Smooth muscle cell (in vitro differentiated cells): ENCODE measurements around the gene ITFG1. TPM values are rescaled to one million over a fixed set of nuclear protein-coding genes. Genes with fewer than 3 reads are reported as not detected.
"Not testable (repeated sequence)": the region's sequence is repeated elsewhere in the genome, so short reads cannot be mapped to it uniquely, and the experiment has no call there.

ENCODE experiments used
- DNase-seq: peaks from one replicate; lab custom pipeline; 2025; ENCODE audit not compliant: unreplicated experiment; lab: John Stamatoyannopoulos, UW
- H2AFZ ChIP-seq: fragments of 200-600 bp; sonication (generic); 2 replicates; pipeline ENCODE4 v1.6.0; 2016; ENCODE audit warnings: antibody characterized with exemption, low read depth, mild to moderate bottlenecking
- H3F3A ChIP-seq: fragments of 200-600 bp; sonication (generic); 2 replicates; pipeline ENCODE4 v1.6.0; 2017; ENCODE audit warnings: antibody characterized with exemption, low read depth
- H3K27ac ChIP-seq: fragments of 200-600 bp; sonication (generic); 2 replicates; pipeline ENCODE4 v1.5.1; 2016; ENCODE audit warnings: low read depth, mild to moderate bottlenecking
- H3K27me3 ChIP-seq: fragments of 200-600 bp; sonication (generic); 2 replicates; pipeline ENCODE4 v1.6.1; 2016; ENCODE audit warnings: low read depth, mild to moderate bottlenecking
- H3K36me3 ChIP-seq: fragments of 200-600 bp; sonication (generic); 2 replicates; pipeline ENCODE4 v1.5.1; 2016; ENCODE audit warnings: low read depth
- H3K4me1 ChIP-seq: fragments of 200-600 bp; sonication (generic); 2 replicates; pipeline ENCODE4 v1.5.1; 2016; ENCODE audit warnings: low read depth
- H3K4me2 ChIP-seq: fragments of 200-600 bp; sonication (generic); 2 replicates; pipeline ENCODE4 v1.6.0; 2016; ENCODE audit warnings: mild to moderate bottlenecking
- H3K4me3 ChIP-seq: fragments of 200-600 bp; sonication (generic); 2 replicates; pipeline ENCODE4 v1.5.1; 2016; ENCODE audit warnings: mild to moderate bottlenecking
- H3K79me2 ChIP-seq: fragments of 200-600 bp; sonication (generic); 2 replicates; pipeline ENCODE4 v1.6.0; 2016; ENCODE audit warnings: low read depth, mild to moderate bottlenecking
- H3K9ac ChIP-seq: fragments of 200-600 bp; sonication (generic); 2 replicates; pipeline ENCODE4 v1.6.0; 2016; ENCODE audit warnings: low read depth
- H3K9me3 ChIP-seq: fragments of 200-600 bp; sonication (generic); replicated peaks from 2 replicates; pipeline ENCODE4 v1.5.1; 2016; ENCODE audit warnings: low read depth
- H4K20me1 ChIP-seq: fragments of 200-600 bp; sonication (generic); 2 replicates; pipeline ENCODE4 v1.6.0; 2016; ENCODE audit warnings: low read depth
- WGBS: methylation state at CpG from one replicate; pipeline ENCODE4 v1.1.7; 2016; ENCODE audit warnings: low lambda C conversion rate; 5-methylcytosine and 5-hydroxymethylcytosine counted together
- polyA plus RNA-seq: library from polyadenylated mRNA; unstranded; fragments of >200 nt; fragmentation: Nextera tagmentation; extraction: Ambion mirVana; gene quantifications from 2 replicates; pipeline ENCODE4 v1.2.1, GENCODE V29; 2016
- total RNA-seq: library from RNA; depleted of rRNA; stranded (reverse); fragments of >200 nt; gene quantifications from 2 replicates; pipeline ENCODE4 v1.2.3, GENCODE V29; 2014
- TF ChIP-seq, protein P1 (sequence below): fragments of 200-600 bp; sonication (generic); IDR thresholded peaks from 2 replicates; pipeline ENCODE4 v1.5.1; 2017; ENCODE audit warnings: borderline replicate concordance, mild to moderate bottlenecking, antibody characterized with exemption; ENCODE audit not compliant: insufficient read depth, poor library complexity, severe bottlenecking

ITFG1 gene
- total and polyA plus RNA-seq, 2 experiments from 2014 or later: 75.2 to 100 TPM

DNA sequence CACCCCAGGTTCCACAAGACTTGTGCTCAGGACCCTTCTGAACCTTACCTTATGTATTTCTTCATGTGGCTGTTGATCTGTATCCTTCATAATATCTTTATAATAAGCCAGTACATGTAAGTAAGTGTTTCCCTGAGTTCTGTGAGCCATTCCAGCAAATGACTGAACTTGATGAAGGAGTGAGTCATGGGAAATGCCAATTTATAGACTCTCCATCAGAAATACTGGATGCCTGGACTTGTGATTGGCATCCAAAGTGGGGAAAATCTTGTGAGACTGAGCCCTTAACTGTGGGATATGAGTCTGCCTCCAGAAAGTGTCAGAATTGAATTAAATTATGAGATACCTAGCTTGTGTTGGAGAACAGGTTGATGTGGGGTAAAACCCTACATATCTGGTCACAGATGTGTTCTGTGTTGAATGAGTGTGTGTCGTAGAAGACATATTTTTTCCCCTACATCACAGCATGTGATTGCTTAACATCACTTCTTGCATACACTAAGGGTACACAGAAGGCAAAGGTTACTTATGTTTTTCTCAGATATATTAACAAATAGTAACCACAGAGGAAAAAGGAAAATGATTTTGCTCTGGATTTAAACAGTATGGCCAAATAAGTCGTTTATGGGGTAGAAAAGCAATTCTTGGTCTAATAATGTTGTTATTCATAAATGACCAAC is 247.0 kb downstream of the ITFG1 start:
- Histone ChIP-seq H3K4me3 (no peak overlapping the region), H3K4me1 (no peaks in the 10 kb centered on the region), H3K79me2 (no peaks in the 10 kb centered on the region), H3K9me3 (no peaks in the 10 kb centered on the region), H3K27ac (no peak overlapping the region), H3F3A (no peaks in the 10 kb centered on the region), H4K20me1 (no peaks in the 10 kb centered on the region), H3K9ac (no peak overlapping the region), H3K36me3 (no peaks in the 10 kb centered on the region), H3K27me3 (no peaks in the 10 kb centered on the region), H3K4me2 (no peak overlapping the region), H2AFZ (no peak overlapping the region)
- no peak for DNase-seq
- WGBS: 93% methylated on average over 2 of the region's 2 CpGs
- TF ChIP-seq, protein P1, sequence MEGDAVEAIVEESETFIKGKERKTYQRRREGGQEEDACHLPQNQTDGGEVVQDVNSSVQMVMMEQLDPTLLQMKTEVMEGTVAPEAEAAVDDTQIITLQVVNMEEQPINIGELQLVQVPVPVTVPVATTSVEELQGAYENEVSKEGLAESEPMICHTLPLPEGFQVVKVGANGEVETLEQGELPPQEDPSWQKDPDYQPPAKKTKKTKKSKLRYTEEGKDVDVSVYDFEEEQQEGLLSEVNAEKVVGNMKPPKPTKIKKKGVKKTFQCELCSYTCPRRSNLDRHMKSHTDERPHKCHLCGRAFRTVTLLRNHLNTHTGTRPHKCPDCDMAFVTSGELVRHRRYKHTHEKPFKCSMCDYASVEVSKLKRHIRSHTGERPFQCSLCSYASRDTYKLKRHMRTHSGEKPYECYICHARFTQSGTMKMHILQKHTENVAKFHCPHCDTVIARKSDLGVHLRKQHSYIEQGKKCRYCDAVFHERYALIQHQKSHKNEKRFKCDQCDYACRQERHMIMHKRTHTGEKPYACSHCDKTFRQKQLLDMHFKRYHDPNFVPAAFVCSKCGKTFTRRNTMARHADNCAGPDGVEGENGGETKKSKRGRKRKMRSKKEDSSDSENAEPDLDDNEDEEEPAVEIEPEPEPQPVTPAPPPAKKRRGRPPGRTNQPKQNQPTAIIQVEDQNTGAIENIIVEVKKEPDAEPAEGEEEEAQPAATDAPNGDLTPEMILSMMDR: no peak

DNA sequence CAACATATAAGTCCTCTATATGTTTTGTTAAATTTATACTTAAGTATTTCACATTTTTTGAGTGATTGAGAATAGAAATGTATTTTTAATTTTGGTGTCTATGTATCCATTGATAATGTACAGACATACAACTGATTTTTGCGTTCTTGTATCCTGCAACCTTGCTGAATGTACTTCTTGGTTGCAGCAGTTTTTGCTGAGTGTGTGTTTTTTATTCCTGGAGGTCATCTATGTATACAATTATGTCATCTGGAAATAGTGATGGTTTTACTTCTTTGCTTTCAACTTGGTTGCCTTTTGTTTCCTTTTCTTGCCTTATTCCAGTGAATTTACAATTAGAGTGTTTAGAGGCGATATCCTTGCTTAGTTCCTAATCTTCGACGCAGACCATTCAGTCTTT is 249.6 kb downstream of the ITFG1 start:
- H3K27ac ChIP-seq: no peak overlapping the region
- no peak overlapping the region for H3K4me3 ChIP-seq
- no peaks in the 10 kb centered on the region for H3F3A ChIP-seq
- no peak overlapping the region for H3K4me2 ChIP-seq
- H3K27me3 ChIP-seq: no peaks in the 10 kb centered on the region
- H3K79me2 ChIP-seq: no peaks in the 10 kb centered on the region
- H3K9ac ChIP-seq: no peak overlapping the region
- H3K36me3 ChIP-seq: no peaks in the 10 kb centered on the region
- H3K4me1 ChIP-seq: no peaks in the 10 kb centered on the region
- no peak for DNase-seq
- 70% methylated on average over 4 of the region's 4 CpGs for WGBS
- TF ChIP-seq, protein P1: no peak
- no peak overlapping the region for H2AFZ ChIP-seq
- H3K9me3 ChIP-seq: no peaks in the 10 kb centered on the region
- no peaks in the 10 kb centered on the region for H4K20me1 ChIP-seq

DNA sequence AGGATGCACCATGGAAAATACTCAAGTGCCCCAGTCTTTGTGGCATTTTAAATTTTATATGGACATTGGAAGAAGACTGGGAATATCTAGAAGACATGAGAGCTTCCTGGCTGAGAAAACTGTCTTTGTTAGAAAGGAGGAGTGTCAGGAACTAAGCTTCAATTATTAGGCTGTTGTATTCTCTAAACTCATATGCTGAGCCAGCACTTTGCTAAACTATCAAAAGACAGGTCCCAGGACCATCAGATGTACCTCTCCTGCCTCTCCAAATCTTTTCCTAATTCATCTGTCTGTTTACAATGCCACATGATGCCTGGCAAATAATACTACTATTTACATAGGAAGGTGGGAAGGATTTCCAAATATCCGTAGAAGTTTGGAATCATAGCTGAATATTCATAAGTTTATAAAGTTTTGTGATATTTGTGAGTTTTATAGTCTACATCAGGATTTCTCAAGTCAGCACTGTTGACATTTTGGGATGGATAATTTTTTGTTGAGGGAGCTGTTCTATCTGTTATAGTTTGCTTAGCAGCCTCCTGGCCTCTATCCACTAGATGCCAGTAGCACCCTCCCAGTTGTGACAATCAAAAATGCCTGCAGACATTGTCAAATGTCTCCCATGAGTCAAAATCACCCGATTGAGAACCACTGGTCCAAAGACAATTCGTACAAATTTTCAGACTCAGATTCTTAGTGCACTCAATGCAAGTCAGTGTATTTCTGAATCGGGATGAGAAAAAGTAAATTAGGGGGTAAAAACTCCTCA is 255.9 kb downstream of the ITFG1 start:
- no peaks in the 10 kb centered on the region for H3K4me1 ChIP-seq
- no peaks in the 10 kb centered on the region for H3F3A ChIP-seq
- H3K27ac ChIP-seq: no peak overlapping the region
- H2AFZ ChIP-seq: no peak overlapping the region
- DNase-seq: no peak
- TF ChIP-seq, protein P1: no peak
- H3K36me3 ChIP-seq: no peaks in the 10 kb centered on the region
- 85% methylated on average over 4 of the region's 4 CpGs for WGBS
- H4K20me1 ChIP-seq: no peaks in the 10 kb centered on the region
- no peaks in the 10 kb centered on the region for H3K27me3 ChIP-seq
- no peak overlapping the region for H3K9ac ChIP-seq
- no peaks in the 10 kb centered on the region for H3K79me2 ChIP-seq
- no peaks in the 10 kb centered on the region for H3K9me3 ChIP-seq
- H3K4me2 ChIP-seq: no peak overlapping the region
- H3K4me3 ChIP-seq: no peak overlapping the region

DNA sequence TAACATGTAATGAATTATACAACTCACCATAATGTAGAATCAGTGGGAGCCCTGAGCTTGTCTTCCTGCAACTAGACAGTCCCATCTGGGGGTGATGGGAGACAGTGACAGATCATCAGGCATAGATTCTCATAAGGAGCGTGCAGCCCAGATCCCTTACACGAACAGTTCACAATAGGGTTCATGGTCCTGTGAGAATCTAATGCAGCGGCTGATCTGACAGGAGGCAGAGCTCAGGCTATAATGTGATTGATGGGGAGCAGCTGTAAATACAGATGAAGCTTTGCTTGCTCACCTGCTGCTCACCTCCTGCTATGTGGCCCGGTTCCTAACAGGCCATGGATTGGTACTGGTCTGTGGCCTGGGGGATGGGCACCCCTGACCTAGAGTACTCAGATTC is 257.4 kb downstream of the ITFG1 start:
- not testable (repeated sequence) for H3K4me1 ChIP-seq, H2AFZ ChIP-seq, H3K4me3 ChIP-seq, H4K20me1 ChIP-seq, DNase-seq, H3K27ac ChIP-seq, H3K9ac ChIP-seq, H3F3A ChIP-seq, H3K79me2 ChIP-seq, H3K9me3 ChIP-seq, H3K36me3 ChIP-seq, H3K27me3 ChIP-seq, H3K4me2 ChIP-seq
- 96% methylated on average over 4 of the region's 4 CpGs for WGBS
